Nephron (organoid): ENCODE data around the gene TGFA.

Experiments
- H3K27ac Mint-ChIP-seq, 3 experiments: 2 replicates each; pipeline ENCODE4 v1.8.0; 2020; ENCODE audit warnings: mixed read lengths in 3 of 3, mild to moderate bottlenecking in 2 of 3, moderate library complexity in 1 of 3
- H3K27me3 Mint-ChIP-seq: 2 replicates; pipeline ENCODE4 v1.8.0; 2021; ENCODE audit warnings: low read depth, mild to moderate bottlenecking, moderate library complexity, mixed read lengths
- H3K36me3 Mint-ChIP-seq: 2 replicates; pipeline ENCODE4 v1.8.0; 2020; ENCODE audit warnings: low read depth, mixed read lengths
- H3K4me1 Mint-ChIP-seq: 2 replicates; pipeline ENCODE4 v1.8.0; 2020; ENCODE audit warnings: mixed read lengths
- H3K4me3 Mint-ChIP-seq, 3 experiments: 2 replicates each; pipeline ENCODE4 v1.8.0; 2020; ENCODE audit warnings: mild to moderate bottlenecking in 3 of 3, mixed read lengths in 3 of 3, moderate library complexity in 2 of 3
- H3K9me3 Mint-ChIP-seq: 2 replicates; pipeline ENCODE4 v1.8.0; 2020; ENCODE audit warnings: mixed read lengths
- CTCF ChIP-seq, 3 experiments: fragments of 200-600 bp; sonication (generic); IDR thresholded peaks; one replicate each; pipeline ENCODE4 v1.5.0; 2021; ENCODE audit warnings: antibody characterized with exemption in 3 of 3; ENCODE audit not compliant: unreplicated experiment in 3 of 3

The TGFA gene

GRCh38 chr2:70490381-70490780 lies 63.2 kb downstream of the TGFA start:
- TF ChIP-seq CTCF (IDR thresholded peaks at IDR 0.05; ENCODE audit: unreplicated experiment in 3 of 3) = no peak
- no peaks in the 10 kb centered on the region for H3K4me1 Mint-ChIP-seq
- no peaks in the 10 kb centered on the region for H3K36me3 Mint-ChIP-seq
- no peak overlapping the region for H3K4me3 Mint-ChIP-seq
- no peak overlapping the region for H3K27ac Mint-ChIP-seq
- H3K9me3 Mint-ChIP-seq = no peaks in the 10 kb centered on the region
- no peaks in the 10 kb centered on the region for H3K27me3 Mint-ChIP-seq

GRCh38 chr2:70489165-70489564 lies 64.5 kb downstream of the TGFA start:
- no peaks in the 10 kb centered on the region for H3K27me3 Mint-ChIP-seq
- no peak overlapping the region for H3K27ac Mint-ChIP-seq
- no peak overlapping the region for H3K4me3 Mint-ChIP-seq

GRCh38 chr2:70484086-70484485 lies 69.5 kb downstream of the TGFA start:
- peaks cover 15% of the 10 kb centered on the region for H3K4me1 Mint-ChIP-seq
- no peak overlapping the region for H3K4me3 Mint-ChIP-seq
- no peaks in the 10 kb centered on the region for H3K9me3 Mint-ChIP-seq
- H3K27me3 Mint-ChIP-seq = peaks cover 4% of the 10 kb centered on the region
- H3K36me3 Mint-ChIP-seq = no peaks in the 10 kb centered on the region
- TF ChIP-seq CTCF (IDR thresholded peaks at IDR 0.05; ENCODE audit: unreplicated experiment in 3 of 3) = no peak
- no peak overlapping the region for H3K27ac Mint-ChIP-seq

More at GRCh38 chr2:70489165-70489564, 64.5 kb downstream of the TGFA start:
- no peak for TF ChIP-seq CTCF (IDR thresholded peaks at IDR 0.05; ENCODE audit: unreplicated experiment in 3 of 3)
- Mint-ChIP-seq H3K4me1 (no peaks in the 10 kb centered on the region), H3K36me3 (no peaks in the 10 kb centered on the region), H3K9me3 (no peaks in the 10 kb centered on the region)

- no peak for TF ChIP-seq CTCF (IDR thresholded peaks at IDR 0.05; ENCODE audit: unreplicated experiment in 3 of 3)
These were observed 71.2 kb downstream of the TGFA start for GRCh38 chr2:70482401-70482800.

GRCh38 chr2:70480468-70480867 lies 73.2 kb downstream of the TGFA start:
- peaks cover 25% of the 10 kb centered on the region for H3K4me1 Mint-ChIP-seq

More at GRCh38 chr2:70482401-70482800, 71.2 kb downstream of the TGFA start:
- Mint-ChIP-seq H3K36me3 (no peaks in the 10 kb centered on the region), H3K4me1 (peaks cover 18% of the 10 kb centered on the region), H3K27me3 (peaks cover 4% of the 10 kb centered on the region), H3K9me3 (no peaks in the 10 kb centered on the region), H3K4me3 (no peak overlapping the region), H3K27ac (no peak overlapping the region)

More at GRCh38 chr2:70480468-70480867, 73.2 kb downstream of the TGFA start:
- Mint-ChIP-seq H3K4me3 (no peak overlapping the region), H3K27me3 (peaks cover 4% of the 10 kb centered on the region), H3K9me3 (no peaks in the 10 kb centered on the region), H3K36me3 (no peaks in the 10 kb centered on the region), H3K27ac (no peak overlapping the region)
- no peak for TF ChIP-seq CTCF (IDR thresholded peaks at IDR 0.05; ENCODE audit: unreplicated experiment in 3 of 3)
